ENCODE measurements around the gene POLR2L.

Gene POLR2L

DNA sequence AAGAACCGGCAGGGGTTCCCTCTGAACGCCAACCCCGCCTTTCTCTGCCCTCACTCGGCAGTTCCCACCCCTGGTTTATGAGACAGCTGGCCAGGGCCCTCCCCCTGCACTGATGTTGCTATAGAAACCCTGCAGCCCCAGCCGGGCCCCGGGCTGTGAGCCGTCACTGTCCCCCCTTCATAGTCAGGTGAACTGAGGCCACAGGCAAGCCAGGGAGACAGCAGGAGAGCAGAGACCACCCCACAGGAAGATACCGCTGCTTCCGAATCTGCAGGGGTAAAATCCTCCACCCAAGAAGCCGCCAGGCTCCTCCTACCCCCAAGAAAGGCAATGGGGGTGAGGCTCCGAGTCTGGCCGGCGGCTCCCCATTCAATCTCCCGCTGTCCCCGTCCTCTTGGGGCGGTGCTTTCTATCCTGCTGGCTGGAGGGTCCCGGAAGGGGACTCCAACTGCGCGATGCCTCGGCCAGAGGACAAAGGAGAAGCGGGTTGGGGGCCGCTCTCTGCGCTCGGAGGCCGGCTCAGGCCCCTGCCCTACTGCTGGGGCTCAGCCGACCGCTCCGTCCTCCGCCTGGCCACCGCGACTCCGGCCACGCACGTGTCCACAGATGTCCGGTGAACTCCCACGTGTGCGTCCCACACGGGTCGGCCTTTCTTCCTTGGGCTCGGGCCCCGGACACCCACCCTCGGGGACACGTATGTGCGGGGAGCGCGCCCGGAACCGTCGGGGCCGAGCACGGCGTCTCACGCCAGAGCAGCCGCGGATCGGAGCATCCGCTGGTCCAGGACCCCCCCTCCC, 44.8 kb downstream of the POLR2L start:
- Histone ChIP-seq H3K9me3 (ENCODE audit: insufficient read depth, low read length) (no peaks in the 10 kb centered on the region), H3F3A (ENCODE audit: insufficient read depth) (peaks cover 4% of the 10 kb centered on the region; the same call in 1 of the 2 replicates), H3K4me3 (ENCODE audit: insufficient read depth, low read length, poor library complexity, severe bottlenecking) (peak overlapping the region; percentile 87), H3K36me3 (ENCODE audit: low read length) (no peaks in the 10 kb centered on the region), H2AFZ (ENCODE audit: low read depth, low read length, severe bottlenecking) (peak overlapping the region; percentile 46), H3K79me2 (ENCODE audit: insufficient read depth, low read length) (peaks cover 15% of the 10 kb centered on the region; the same call in 1 of the 2 replicates), H3K27ac (ENCODE audit: low read depth, low read length) (peak overlapping the region; percentile 86), H3K4me2 (ENCODE audit: low read depth, low read length, poor library complexity, severe bottlenecking) (peak overlapping the region; percentile 80), H4K20me1 (ENCODE audit: low read depth, low read length) (peaks cover 2% of the 10 kb centered on the region; the same call in 1 of the 2 replicates), H3K27me3 (ENCODE audit: low read length) (no peaks in the 10 kb centered on the region), H3K9me2 (replicated peaks; ENCODE audit: insufficient read depth, low read length) (no peaks in the 10 kb centered on the region), H3K9ac (ENCODE audit: low read length) (peak overlapping the region; percentile 94)
- TF ChIP-seq, protein P1, sequence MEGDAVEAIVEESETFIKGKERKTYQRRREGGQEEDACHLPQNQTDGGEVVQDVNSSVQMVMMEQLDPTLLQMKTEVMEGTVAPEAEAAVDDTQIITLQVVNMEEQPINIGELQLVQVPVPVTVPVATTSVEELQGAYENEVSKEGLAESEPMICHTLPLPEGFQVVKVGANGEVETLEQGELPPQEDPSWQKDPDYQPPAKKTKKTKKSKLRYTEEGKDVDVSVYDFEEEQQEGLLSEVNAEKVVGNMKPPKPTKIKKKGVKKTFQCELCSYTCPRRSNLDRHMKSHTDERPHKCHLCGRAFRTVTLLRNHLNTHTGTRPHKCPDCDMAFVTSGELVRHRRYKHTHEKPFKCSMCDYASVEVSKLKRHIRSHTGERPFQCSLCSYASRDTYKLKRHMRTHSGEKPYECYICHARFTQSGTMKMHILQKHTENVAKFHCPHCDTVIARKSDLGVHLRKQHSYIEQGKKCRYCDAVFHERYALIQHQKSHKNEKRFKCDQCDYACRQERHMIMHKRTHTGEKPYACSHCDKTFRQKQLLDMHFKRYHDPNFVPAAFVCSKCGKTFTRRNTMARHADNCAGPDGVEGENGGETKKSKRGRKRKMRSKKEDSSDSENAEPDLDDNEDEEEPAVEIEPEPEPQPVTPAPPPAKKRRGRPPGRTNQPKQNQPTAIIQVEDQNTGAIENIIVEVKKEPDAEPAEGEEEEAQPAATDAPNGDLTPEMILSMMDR (IDR thresholded peaks at IDR 0.05; ENCODE audit: insufficient read depth, low read length, poor library complexity, severe bottlenecking): no peak
- no peak for TF ChIP-seq EZH2phosphoT487 (conservative IDR thresholded peaks at IDR 0.05; ENCODE audit: low read length)

DNA sequence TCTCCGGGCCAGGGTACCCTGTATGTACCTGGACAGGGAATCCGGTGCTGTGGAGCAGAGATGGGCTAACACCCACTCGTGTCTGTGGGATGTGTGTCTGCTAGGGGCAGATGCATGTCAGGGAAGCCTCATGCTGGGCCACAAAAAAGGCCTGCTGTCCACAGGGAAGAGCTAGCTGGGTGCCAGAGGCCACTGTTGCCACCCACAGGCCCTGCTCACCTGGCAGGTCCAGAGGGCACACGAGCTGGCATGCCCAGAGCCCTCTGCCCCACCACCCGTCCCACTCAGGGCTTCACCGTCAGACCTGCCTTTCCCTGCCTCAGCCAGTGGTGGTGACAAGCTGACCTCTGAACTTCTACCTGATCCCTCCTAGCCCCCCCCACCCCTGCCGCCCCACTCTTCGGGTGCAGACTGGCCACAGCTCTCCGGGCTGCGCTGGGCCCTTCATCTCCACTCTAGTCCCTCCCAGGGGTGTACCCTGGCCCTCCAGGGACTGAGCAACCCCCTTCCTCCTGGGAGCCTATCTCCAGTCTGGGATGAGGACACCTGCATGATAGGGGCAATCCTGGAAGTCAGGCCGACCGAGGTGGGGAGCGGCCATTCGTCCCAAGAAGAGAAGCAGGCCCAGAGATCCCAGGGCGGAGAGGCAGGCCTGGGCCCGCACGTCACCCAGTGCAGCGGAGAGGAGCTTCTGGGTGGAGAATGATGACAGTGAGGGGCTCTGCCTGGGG, 45.6 kb downstream of the POLR2L start:
- Histone ChIP-seq H3F3A (ENCODE audit: insufficient read depth) (peaks cover 4% of the 10 kb centered on the region; the same call in 1 of the 2 replicates), H4K20me1 (ENCODE audit: low read depth, low read length) (peaks cover 2% of the 10 kb centered on the region; the same call in 1 of the 2 replicates), H3K4me2 (ENCODE audit: low read depth, low read length, poor library complexity, severe bottlenecking) (peak overlapping the region; percentile 80), H3K9me2 (replicated peaks; ENCODE audit: insufficient read depth, low read length) (no peaks in the 10 kb centered on the region), H3K4me3 (ENCODE audit: insufficient read depth, low read length, poor library complexity, severe bottlenecking) (peak overlapping the region; percentile 87), H3K27me3 (ENCODE audit: low read length) (no peaks in the 10 kb centered on the region), H3K79me2 (ENCODE audit: insufficient read depth, low read length) (peaks cover 15% of the 10 kb centered on the region; the same call in 1 of the 2 replicates), H3K36me3 (ENCODE audit: low read length) (no peaks in the 10 kb centered on the region), H3K9ac (ENCODE audit: low read length) (peak overlapping the region; percentile 94), H3K27ac (ENCODE audit: low read depth, low read length) (peak overlapping the region; percentile 86), H2AFZ (ENCODE audit: low read depth, low read length, severe bottlenecking) (no peak overlapping the region), H3K9me3 (ENCODE audit: insufficient read depth, low read length) (no peaks in the 10 kb centered on the region)
- TF ChIP-seq EZH2phosphoT487 (conservative IDR thresholded peaks at IDR 0.05; ENCODE audit: low read length): no peak
- TF ChIP-seq, protein P1 (IDR thresholded peaks at IDR 0.05; ENCODE audit: insufficient read depth, low read length, poor library complexity, severe bottlenecking): no peak

GRCh38 chr11:795634-796564, 46.4 kb downstream of the POLR2L start:
- peaks cover 4% of the 10 kb centered on the region; the same call in 1 of the 2 replicates for H3F3A ChIP-seq (ENCODE audit: insufficient read depth)
- peak overlapping the region; percentile 80 for H3K4me2 ChIP-seq (ENCODE audit: low read depth, low read length, poor library complexity, severe bottlenecking)
- TF ChIP-seq, protein P1 (IDR thresholded peaks at IDR 0.05; ENCODE audit: insufficient read depth, low read length, poor library complexity, severe bottlenecking): no peak
- no peak for TF ChIP-seq EZH2phosphoT487 (conservative IDR thresholded peaks at IDR 0.05; ENCODE audit: low read length)
- H3K4me3 ChIP-seq (ENCODE audit: insufficient read depth, low read length, poor library complexity, severe bottlenecking): peak overlapping the region; percentile 87
- no peaks in the 10 kb centered on the region for H3K36me3 ChIP-seq (ENCODE audit: low read length)
- H3K27ac ChIP-seq (ENCODE audit: low read depth, low read length): peak overlapping the region; percentile 86
- H3K9me3 ChIP-seq (ENCODE audit: insufficient read depth, low read length): no peaks in the 10 kb centered on the region
- H3K9ac ChIP-seq (ENCODE audit: low read length): peak overlapping the region; percentile 94
- no peaks in the 10 kb centered on the region for H3K27me3 ChIP-seq (ENCODE audit: low read length)
- H3K79me2 ChIP-seq (ENCODE audit: insufficient read depth, low read length): peaks cover 15% of the 10 kb centered on the region; the same call in 1 of the 2 replicates
- no peak overlapping the region for H2AFZ ChIP-seq (ENCODE audit: low read depth, low read length, severe bottlenecking)
- peaks cover 2% of the 10 kb centered on the region; the same call in 1 of the 2 replicates for H4K20me1 ChIP-seq (ENCODE audit: low read depth, low read length)
- H3K9me2 ChIP-seq (replicated peaks; ENCODE audit: insufficient read depth, low read length): no peaks in the 10 kb centered on the region
